TTC549 (cell line): ENCODE data around the gene LIMK1.
"Not testable (repeated sequence)": the region's sequence is repeated elsewhere in the genome, so short reads cannot be mapped to it uniquely, and the experiment has no call there.

Experiments used
- FAIRE-seq: peaks from 2 replicates; lab custom pipeline; 2012; peaks lifted over from hg19 to GRCh38; lab: Jason Lieb, UNC

The LIMK1 gene

DNA sequence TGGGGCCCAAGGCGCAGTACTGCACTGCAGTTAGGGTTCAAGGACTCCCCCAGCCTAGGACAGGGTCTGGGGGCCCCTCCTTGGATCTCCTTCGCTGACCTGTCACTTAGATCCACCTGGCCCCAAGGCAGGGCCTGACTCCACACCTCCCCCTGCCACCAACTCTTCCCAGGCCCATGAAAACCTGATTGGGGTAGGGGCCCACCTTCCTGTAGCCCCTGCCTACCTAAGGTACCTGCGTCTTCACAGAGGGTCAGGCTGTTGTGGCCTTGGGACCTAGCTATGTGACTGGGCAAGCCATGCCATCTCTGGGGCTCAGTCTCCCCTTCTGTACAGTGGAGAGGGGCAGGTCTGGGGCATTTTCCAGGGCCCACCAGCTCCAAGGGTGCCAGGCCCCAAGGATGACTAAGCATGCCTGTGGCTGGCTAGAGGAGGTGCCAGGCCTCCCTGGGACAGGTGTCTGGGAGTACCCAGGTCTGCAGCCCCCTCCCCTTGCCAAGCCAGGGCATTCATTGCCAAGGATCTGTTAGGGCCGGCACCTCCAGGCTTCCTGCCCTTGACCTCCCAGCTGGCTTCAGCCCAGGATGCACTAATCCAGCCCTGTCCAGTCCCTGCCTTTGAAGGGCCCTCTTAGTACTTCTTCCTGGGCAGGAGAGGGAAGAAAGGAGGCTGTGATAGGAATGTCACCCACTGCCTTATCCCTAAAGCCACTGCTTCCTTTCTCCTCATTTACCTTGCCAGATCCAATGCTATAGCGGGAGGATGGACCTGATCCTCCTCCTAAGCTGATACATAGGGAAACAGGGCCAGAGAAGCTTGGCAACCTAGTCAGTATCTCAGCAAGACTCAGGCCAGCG, 1.3 kb downstream of the LIMK1 start:
- no peak for FAIRE-seq

DNA sequence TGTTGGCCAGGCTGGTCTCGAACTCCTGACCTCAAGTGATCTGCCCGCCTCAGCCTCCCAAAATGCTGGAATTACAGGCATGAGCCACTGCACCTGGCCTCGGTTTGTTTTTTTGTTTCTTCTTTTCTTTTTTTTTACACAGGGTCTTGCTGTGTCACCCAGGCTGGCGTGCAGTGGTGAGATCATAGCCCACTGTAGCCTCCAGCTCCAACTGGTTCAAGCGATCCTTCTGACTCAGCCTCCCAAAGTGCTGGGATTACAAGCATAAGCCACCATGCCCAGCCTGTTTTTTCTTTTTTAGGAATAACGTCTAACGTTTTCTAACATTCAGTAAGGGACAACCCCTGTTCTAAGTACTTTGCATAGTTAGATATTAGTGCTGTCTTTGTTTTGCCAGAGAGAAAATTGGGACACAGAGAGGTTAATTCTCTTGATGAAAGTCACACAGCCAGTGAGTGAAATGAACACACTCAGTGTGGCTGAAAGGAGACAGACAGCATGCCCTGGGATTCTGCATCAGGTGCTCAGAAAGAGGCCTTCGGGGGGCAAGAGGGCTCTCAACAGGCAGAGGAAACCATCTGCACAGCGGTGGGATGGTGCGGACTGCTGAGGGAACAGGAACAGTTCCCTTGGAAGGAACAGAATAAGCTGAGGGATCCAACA, 4.3 kb downstream of the LIMK1 start:
- no peak for FAIRE-seq

DNA sequence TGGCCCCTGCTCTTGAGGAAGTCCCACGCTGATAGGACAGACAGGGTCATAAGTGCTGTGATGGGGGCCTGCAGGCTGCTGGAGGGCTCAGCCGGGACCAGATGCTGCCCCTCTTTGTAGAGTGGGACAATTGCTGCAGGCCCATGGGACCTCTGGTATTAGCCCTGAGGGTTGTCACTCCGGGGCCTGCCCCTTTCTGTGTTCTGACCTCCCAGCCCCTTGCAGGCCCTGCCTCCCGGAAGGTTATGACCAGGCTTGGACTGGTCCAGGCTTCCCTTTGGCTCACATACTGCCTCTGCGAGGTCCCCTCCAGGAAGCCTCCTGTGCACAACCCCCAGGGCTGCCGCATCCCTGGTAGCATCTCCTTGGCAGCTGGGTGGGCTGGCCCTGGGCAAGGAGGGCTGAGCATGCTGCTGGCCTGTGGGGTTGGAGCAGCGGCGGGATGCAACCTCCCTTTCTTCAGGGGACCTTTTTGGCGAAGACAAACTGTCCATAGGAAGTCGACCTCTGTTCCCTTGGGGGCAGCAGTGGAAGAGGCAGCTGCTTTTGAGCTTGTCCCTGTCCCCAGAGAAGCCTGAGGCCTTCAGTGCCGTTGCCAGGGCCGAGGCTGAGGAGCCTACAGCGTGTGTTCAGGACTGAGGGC, 8.8 kb downstream of the LIMK1 start:
- FAIRE-seq = no peak

DNA sequence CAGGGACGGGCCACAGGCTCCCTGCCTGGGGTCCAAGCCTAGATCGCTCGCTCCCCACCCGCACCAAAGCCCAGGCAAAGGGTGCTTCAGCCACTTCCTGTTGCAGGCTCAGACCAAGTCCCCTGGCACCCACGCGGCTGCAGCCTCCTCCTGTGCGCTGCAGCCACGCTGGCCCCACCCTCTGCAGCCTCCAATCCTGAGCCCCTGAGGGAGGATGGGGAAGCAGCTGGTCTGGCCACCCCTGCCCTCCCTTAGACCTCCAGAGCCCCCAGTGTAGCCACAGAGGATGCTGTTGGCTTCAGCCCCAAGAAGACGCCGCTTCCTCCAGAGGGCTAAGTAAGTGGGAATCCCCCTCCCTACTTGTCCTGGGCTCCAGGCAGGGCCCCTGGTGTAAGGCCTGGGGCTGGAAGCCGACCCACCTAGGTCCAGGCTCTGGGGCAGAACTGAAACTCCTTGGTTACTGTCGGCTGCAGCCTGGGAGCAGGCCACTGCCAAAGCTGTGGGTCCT, 9.4 kb downstream of the LIMK1 start:
- FAIRE-seq = no peak

DNA sequence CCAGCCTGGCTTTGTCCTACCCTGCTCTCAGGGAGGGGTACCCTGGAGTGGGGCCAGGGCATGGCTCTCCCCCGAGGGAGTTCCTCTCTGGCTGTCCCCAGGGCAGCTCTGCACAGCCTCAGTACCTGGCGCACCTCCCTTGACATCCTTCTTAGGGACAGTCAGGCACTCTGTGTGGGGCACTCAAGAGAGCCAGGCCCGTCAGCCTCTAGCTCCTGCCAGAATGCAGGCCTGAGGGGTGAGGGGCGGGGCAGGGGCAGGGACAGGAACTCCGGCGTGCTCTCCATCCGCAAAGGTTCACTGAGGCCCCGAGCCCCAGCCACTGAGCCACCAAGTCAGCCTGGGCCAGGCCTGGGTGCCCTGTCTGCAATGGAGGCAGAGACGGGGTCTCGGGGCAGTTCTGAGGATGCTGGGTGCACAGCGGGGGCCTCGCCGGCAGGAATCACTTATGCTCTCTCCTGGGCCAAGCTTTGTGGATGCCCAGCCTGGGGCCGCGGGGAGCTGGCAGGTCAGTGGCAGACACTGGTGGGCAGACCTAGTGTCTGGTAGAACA, 10.1 kb downstream of the LIMK1 start:
- no peak for FAIRE-seq

DNA sequence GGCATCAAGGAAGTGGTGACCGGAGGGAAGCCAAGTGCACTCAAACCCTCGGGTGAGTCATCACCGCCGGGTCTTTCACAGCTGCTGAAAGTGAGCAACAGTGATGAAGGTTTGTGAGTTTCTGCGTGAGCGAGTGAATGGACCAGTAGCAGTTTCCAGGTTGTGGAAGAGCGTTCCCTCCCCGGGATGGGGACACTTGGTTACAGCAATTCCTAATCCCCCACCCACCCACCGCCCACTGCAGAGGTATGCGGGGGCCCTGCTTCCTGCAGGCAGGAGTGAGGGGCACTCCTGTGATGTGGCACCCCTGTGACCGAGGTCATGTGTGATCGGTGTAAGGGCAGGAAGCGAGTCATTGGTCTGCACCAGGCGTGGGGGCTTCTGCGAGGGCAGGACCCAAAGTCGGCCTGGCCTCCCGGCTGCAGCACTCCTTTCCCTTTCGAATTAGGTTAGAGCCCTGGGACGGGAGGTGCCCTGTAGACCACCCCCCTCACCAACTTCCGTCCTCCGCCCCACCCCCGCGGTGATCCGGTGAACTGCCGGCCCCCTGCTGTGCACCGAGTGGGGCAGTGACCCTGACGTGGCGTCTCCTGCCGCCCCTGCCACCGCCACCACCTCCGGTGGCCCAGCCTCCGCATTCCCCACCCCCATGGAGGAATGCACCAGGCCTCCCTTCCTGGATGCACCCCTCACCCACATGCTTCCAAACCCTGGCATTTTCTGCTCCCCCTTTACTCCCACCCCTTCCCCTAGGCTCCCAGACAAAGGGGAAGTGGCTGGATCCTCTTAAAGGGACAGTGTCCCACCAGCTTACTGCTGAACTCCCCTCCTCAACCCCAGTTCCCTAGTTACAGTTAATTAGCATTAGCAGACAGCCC, 10.9 kb downstream of the LIMK1 start:
- FAIRE-seq = no peak

DNA sequence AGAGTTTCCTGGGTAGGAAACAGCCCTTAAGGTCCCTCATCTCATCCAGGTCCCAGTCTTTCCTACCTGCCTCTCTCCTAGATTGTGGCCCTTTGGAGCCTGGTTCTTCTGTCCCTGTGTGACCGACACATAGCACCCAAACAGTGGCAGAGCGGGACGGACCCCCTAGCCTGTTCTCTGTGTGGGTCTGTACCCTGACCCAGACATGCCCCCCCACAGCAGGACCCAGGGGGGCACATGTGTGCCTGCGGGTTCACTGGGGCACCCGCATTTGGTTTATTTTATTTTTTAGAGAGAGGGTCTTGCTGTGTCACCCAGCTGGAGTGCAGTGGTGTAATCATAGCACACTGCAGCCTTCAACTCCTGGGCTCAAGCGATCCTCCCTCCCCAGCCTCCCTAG, 11.5 kb downstream of the LIMK1 start:
- FAIRE-seq = no peak

DNA sequence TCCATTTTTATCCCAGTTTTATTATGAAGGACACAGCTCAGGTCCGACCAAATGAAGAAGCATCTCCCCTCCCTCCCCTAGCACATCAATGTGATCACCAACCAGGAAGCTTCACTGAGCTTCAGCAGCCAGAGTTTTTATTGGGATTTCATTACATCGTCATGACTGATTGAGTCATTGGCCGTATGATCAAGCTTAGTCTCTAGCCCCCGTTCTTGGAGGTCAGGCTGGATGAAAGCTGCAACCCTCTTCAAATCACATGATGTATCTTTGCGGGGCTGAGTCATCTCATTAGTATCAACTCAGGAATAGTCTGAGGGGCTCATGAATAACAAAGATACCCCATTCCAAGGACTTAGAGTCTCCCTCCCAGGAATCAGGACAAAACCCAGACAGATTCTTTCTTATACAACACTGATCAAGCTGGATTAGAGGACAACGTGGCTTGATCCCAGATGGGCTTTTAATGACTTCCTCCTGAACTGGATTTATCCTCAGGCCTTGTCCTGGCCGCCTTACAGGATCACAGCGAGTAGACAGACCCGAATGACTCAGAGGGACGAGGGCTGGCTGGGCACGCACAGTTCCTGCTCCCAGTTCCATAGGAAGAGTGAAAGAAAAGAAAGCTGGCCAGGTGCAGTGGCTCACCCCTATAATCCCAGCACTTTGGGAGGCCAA, 14.5 kb downstream of the LIMK1 start:
- FAIRE-seq = no peak

DNA sequence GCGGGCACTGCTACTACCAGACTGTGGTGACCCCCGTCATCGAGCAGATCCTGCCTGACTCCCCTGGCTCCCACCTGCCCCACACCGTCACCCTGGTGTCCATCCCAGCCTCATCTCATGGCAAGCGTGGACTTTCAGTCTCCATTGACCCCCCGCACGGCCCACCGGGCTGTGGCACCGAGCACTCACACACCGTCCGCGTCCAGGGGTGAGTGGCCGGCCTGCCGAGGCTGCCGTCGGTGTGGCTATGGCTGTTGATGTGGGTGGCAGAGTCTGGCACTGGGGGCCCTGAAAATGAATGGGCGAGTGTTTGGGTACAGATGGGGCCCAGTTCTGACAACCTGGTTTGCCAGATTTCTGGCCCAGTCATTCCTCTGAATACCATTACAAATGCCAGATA, 15.4 kb downstream of the LIMK1 start:
- FAIRE-seq = no peak

DNA sequence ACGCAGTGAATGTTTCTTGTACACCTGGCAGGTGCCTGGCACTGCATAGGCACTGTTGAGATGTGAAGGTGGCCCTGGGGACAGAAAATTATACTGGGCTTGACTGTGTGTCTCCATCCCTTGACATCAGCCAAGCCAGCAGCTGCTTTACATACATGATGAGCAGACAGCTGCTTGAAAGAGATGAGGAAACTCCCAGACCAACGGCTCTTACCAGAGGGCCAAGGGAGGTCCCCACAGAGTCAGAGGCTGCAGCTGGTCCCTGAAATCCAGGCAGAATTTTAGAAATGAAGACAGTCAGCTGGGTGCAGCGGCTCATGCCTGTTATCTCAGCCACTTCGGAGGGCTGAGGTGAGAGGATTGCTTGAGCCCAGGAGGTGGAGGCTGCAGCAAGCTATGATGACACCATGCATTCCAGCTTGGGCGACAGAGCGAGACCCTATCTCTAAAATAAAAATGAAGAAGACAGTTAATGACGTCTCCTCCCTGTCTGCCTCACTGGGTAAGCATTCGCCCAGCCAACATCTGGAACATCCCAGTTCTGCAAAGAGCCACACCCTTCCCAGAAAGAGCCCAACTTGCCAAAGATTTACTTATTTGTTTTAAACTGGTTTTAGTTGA, 17.6 kb downstream of the LIMK1 start:
- no peak for FAIRE-seq

DNA sequence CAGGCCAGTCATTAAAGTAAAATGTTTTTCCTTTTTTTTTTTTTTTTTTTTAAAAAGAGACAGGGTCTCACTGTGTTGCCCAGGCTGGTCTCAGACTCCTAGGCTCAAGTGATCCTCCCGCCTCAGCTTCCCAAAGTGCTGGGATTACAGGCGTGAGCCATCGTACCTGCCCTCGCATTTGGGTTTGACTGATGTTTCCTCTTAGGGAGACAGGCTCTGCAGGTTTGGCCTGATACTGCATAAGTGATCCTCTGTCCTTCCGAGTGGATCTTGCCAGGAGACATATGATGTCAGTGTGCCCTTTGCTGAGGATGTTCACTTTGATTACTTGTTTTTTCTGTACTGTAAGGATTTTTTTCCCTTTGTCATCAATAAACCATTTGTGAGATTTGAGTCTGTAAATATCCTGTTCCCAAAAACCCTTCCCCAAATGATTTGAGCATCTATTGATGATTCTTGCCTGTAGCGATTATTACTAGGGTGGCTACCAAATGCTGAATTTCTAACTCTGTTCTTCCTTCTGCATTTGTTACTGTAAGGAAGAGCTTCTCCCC, 19.7 kb downstream of the LIMK1 start:
- no peak for FAIRE-seq

DNA sequence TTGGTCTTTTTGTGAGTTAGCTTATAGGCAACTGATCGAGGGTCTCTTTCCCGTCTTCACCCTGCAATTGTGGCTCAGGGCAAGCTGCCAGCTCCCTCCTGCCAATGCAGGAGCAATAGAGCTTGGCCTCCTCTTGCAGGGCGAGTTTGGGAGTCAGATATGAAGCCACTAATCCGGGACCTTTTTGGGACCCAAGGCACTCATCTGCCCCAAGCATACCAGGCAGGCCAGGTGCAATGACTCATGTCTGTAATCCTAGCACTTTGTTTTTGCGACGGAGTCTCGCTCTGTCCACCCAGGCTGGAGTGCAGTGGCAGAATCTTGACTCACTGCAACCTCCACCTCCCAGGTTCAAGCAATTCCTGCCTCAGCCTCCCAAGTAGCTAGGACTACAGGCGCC, 21.1 kb downstream of the LIMK1 start:
- no peak for FAIRE-seq

DNA sequence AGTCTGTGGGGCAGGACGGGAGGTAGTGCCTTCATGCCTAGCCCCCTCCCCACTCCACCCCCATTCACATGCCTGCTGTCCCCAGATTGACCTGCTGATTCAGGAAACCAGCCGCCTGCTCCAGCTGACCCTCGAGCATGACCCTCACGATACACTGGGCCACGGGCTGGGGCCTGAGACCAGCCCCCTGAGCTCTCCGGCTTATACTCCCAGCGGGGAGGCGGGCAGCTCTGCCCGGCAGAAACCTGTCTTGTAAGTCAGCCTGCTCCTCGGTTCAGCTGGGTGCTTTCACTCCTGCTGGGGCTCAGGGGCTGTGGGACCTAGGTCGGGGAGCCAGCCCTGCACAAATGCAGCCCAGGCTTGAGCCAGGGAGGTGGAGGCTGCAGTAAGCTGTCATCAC, 22.4 kb downstream of the LIMK1 start:
- no peak for FAIRE-seq

DNA sequence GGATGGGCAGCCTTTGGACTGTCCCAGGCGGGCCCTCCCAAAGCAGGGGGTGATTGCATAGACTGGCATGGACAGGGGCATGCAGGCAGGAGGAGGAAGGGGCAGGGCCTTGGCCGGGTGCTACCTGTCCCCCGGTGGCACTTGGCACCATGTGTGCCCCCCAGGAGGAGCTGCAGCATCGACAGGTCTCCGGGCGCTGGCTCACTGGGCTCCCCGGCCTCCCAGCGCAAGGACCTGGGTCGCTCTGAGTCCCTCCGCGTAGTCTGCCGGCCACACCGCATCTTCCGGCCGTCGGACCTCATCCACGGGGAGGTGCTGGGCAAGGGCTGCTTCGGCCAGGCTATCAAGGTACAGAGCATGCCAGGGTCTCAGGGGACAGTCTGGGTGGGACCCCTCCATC, 23.2 kb downstream of the LIMK1 start:
- FAIRE-seq = no peak

DNA sequence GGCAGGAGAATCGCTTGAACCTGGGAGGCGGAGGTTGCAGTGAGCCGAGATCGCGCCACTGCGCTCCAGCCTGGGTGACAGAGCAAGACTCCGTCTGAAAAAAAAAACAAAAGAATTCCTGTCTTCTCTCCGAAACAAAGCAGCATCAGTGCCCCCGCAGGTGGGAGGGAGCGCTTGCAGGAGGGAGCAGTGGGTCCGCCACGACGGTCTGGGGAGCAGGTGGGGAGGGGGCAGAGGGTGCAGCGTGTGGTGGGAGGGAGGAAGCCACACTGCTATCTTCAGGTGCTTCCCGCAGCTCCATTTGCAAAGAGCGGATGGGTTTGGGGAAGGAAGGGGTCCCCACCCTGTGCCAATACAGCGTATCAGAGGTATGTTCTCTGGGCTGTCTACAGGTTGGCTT, 31.7 kb downstream of the LIMK1 start:
- no peak for FAIRE-seq

DNA sequence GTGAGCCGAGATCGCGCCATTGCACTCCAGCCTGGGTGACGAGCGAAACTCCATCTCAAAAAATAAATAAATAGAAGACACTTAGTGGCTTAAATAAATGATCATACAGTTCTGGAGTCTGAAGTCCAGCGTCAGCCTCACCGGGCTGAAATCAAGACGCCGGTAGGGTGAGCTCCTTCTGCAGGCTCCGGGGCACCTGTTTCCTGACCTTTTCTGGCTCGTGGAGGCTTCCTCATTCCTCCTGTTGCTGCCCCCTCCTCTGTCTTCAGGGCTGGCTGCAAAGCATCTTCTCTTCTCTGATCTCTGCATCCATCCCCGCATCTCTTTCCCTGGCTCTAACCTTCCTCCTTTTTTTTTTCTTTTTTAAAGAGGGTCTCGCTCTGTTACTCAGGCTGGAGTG, 32.8 kb downstream of the LIMK1 start:
- no peak for FAIRE-seq

DNA sequence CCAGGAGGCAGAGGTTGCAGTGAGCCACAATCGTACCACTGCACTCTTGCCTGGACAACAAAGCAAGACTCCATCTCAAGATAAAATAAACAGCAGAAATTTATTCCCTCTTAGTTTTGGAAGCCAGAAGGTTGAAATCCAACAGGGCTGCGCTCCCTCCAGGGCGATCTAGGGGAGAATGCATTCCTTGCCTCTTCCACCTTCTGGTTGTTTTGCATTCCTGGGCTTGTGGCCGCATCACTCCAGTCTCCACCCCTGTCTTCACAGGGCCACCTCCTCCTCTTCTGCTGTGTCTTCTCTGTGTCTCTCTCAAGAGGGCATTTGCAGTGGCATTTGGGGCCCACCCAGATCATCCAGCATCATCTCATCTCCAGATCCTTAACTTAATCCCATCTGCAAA, 36.2 kb downstream of the LIMK1 start:
- no peak for FAIRE-seq

DNA sequence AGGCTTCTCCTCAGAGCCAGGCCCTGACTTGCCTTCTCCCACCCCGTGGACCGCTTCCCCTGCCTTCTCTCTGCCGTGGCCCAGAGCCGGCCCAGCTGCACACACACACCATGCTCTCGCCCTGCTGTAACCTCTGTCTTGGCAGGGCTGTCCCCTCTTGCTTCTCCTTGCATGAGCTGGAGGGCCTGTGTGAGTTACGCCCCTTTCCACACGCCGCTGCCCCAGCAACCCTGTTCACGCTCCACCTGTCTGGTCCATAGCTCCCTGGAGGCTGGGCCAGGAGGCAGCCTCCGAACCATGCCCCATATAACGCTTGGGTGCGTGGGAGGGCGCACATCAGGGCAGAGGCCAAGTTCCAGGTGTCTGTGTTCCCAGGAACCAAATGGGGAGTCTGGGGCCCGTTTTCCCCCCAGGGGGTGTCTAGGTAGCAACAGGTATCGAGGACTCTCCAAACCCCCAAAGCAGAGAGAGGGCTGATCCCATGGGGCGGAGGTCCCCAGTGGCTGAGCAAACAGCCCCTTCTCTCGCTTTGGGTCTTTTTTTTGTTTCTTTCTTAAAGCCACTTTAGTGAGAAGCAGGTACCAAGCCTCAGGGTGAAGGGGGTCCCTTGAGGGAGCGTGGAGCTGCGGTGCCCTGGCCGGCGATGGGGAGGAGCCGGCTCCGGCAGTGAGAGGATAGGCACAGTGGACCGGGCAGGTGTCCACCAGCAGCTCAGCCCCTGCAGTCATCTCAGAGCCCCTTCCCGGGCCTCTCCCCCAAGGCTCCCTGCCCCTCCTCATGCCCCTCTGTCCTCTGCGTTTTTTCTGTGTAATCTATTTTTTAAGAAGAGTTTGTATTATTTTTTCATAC, 38.0 kb downstream of the LIMK1 start:
- no peak for FAIRE-seq

DNA sequence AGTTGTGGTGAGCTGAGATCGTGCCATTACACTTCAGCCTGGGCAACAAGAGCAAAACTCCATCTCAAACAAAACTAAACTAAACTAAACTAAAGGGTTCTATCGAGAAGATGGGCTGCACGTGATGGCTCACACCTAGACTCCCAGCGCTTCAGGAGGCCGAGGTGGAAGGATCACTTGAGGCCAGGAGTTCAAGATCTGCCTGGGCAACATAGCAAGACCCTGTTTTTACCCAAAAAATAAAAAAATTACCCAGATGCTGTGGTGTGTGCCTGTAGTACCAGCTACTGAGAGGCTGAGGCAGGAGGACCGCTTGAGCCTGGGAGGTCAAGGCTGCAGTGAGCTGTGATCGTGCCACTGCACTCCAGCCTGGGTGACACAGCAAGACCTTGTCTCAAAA, 40.3 kb downstream of the LIMK1 start:
- not testable (repeated sequence) for FAIRE-seq
